ENCODE results near the gene SEMA3G. TPM values are rescaled to one million over a fixed set of nuclear protein-coding genes. Genes with fewer than 3 reads are reported as not detected.

Gene SEMA3G
- polyA plus RNA-seq, 1 donor from 2014 or later: not detected

DNA sequence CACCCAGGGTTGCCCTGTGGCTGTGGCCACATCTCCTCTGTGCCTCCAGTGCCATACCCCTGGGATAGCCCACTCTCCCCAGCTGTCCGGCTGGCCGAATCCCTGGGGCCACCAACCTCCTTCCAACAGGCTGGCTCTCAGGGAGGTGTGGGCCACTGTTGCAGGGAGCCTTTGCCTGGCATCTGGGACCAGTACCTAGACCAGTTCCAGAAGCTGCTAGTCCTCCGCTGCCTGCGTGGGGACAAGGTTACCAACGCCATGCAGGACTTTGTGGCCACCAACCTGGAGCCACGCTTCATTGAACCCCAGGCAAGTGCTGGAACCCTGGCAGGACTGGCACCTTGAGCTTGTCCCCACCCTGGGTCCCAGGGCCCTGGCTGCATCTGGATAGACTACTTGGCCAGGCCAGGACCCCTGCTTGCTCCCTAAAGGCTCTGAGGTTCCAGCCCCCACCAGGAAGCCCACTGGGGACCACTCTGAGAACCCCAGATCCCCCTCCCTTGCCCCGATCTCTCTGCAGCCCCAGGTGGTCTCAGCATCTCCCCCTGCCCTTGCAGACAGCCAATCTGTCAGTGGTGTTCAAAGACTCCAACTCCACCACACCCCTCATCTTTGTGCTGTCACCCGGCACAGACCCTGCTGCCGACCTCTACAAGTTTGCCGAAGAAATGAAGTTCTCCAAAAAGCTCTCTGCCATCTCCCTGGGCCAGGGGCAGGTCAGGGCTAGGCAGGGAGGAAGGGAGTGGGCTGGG lies 50.0 kb downstream of the SEMA3G start:
- no peaks in the 10 kb centered on the region for H3K9me3 ChIP-seq (ENCODE audit: low read length)
- no peaks in the 10 kb centered on the region for H4K20me1 ChIP-seq (ENCODE audit: insufficient read depth)
- H3K4me2 ChIP-seq (ENCODE audit: low read length): no peak overlapping the region
- no peak overlapping the region for H3K9ac ChIP-seq (ENCODE audit: low read length)
- no peak overlapping the region for H3K4me3 ChIP-seq (ENCODE audit: low read length)
- no peak for TF ChIP-seq POLR2AphosphoS5 (IDR thresholded peaks at IDR 0.05)
- TF ChIP-seq RAD21 (conservative IDR thresholded peaks at IDR 0.05): no peak
- TF ChIP-seq EP300 (conservative IDR thresholded peaks at IDR 0.05; ENCODE audit: poor library complexity, severe bottlenecking): no peak
- no peak for TF ChIP-seq TAF1 (IDR thresholded peaks at IDR 0.05; ENCODE audit: low read depth)
- TF ChIP-seq EZH2 (IDR thresholded peaks at IDR 0.05; ENCODE audit: borderline replicate concordance, insufficient read depth, low read length, poor library complexity, severe bottlenecking): no peak
- TF ChIP-seq, protein P1, sequence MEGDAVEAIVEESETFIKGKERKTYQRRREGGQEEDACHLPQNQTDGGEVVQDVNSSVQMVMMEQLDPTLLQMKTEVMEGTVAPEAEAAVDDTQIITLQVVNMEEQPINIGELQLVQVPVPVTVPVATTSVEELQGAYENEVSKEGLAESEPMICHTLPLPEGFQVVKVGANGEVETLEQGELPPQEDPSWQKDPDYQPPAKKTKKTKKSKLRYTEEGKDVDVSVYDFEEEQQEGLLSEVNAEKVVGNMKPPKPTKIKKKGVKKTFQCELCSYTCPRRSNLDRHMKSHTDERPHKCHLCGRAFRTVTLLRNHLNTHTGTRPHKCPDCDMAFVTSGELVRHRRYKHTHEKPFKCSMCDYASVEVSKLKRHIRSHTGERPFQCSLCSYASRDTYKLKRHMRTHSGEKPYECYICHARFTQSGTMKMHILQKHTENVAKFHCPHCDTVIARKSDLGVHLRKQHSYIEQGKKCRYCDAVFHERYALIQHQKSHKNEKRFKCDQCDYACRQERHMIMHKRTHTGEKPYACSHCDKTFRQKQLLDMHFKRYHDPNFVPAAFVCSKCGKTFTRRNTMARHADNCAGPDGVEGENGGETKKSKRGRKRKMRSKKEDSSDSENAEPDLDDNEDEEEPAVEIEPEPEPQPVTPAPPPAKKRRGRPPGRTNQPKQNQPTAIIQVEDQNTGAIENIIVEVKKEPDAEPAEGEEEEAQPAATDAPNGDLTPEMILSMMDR (IDR thresholded peaks at IDR 0.05; ENCODE audit: poor library complexity, severe bottlenecking): no peak
- TF ChIP-seq MXI1 (conservative IDR thresholded peaks at IDR 0.05; ENCODE audit: poor library complexity, severe bottlenecking): no peak
- TF ChIP-seq, protein P2, sequence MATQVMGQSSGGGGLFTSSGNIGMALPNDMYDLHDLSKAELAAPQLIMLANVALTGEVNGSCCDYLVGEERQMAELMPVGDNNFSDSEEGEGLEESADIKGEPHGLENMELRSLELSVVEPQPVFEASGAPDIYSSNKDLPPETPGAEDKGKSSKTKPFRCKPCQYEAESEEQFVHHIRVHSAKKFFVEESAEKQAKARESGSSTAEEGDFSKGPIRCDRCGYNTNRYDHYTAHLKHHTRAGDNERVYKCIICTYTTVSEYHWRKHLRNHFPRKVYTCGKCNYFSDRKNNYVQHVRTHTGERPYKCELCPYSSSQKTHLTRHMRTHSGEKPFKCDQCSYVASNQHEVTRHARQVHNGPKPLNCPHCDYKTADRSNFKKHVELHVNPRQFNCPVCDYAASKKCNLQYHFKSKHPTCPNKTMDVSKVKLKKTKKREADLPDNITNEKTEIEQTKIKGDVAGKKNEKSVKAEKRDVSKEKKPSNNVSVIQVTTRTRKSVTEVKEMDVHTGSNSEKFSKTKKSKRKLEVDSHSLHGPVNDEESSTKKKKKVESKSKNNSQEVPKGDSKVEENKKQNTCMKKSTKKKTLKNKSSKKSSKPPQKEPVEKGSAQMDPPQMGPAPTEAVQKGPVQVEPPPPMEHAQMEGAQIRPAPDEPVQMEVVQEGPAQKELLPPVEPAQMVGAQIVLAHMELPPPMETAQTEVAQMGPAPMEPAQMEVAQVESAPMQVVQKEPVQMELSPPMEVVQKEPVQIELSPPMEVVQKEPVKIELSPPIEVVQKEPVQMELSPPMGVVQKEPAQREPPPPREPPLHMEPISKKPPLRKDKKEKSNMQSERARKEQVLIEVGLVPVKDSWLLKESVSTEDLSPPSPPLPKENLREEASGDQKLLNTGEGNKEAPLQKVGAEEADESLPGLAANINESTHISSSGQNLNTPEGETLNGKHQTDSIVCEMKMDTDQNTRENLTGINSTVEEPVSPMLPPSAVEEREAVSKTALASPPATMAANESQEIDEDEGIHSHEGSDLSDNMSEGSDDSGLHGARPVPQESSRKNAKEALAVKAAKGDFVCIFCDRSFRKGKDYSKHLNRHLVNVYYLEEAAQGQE (IDR thresholded peaks at IDR 0.05; ENCODE audit: borderline replicate concordance): no peak
- H3K27me3 ChIP-seq (ENCODE audit: insufficient read depth, low read depth, low read length): no peaks in the 10 kb centered on the region
- no peaks in the 10 kb centered on the region for H3K9me2 ChIP-seq (ENCODE audit: insufficient read depth, low read length)
- no peaks in the 10 kb centered on the region for H3K79me2 ChIP-seq (replicated peaks; ENCODE audit: insufficient read depth, low read length)
- H2AFZ ChIP-seq (ENCODE audit: low read depth, low read length): no peak overlapping the region
- no peaks in the 10 kb centered on the region for H3K36me3 ChIP-seq (ENCODE audit: insufficient read depth, low read length)
- no peak overlapping the region for H3K27ac ChIP-seq (ENCODE audit: low read length)
- H3F3A ChIP-seq (ENCODE audit: insufficient read depth, low read length, poor library complexity, severe bottlenecking): no peaks in the 10 kb centered on the region

DNA sequence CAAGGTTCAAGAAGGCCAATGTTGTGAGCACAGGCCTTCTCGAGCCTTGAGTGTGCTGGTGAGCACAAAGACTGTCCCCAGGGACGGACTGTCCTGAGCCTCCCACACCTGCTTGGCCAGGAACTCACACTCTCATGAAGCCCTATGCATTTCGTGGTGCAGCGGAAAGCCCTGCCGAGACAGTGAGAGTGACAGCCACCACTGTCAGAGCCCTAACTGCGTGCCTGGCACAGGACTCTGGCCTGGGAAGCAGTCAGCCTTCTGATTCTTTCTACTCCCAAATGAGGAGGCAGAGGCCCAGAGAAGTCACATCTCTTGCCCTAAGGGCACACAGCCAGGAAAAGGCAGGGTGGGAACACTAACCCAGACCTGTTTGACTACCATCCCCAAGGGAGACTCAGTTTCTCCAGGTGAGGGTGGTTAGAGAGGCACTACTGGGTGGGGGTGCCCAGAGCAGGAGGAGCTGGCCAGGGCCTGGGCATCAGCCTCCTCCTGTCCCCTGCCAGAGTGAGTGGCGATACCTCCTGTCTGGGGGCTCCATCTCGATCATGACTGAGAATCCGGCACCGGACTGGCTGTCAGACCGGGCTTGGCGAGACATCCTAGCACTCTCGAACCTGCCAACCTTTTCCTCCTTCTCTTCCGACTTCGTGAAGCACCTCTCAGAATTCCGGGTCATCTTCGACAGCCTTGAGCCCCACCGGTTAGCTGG lies 50.8 kb downstream of the SEMA3G start:
- no peak overlapping the region for H3K9ac ChIP-seq (ENCODE audit: low read length)
- H3K9me3 ChIP-seq (ENCODE audit: low read length): no peaks in the 10 kb centered on the region
- H3K27me3 ChIP-seq (ENCODE audit: insufficient read depth, low read depth, low read length): no peaks in the 10 kb centered on the region
- no peak overlapping the region for H3K4me3 ChIP-seq (ENCODE audit: low read length)
- no peak overlapping the region for H2AFZ ChIP-seq (ENCODE audit: low read depth, low read length)
- no peaks in the 10 kb centered on the region for H3F3A ChIP-seq (ENCODE audit: insufficient read depth, low read length, poor library complexity, severe bottlenecking)
- TF ChIP-seq EP300 (conservative IDR thresholded peaks at IDR 0.05; ENCODE audit: poor library complexity, severe bottlenecking) (no peak), MXI1 (conservative IDR thresholded peaks at IDR 0.05; ENCODE audit: poor library complexity, severe bottlenecking) (no peak), EZH2 (IDR thresholded peaks at IDR 0.05; ENCODE audit: borderline replicate concordance, insufficient read depth, low read length, poor library complexity, severe bottlenecking) (no peak), RAD21 (conservative IDR thresholded peaks at IDR 0.05) (no peak), TAF1 (IDR thresholded peaks at IDR 0.05; ENCODE audit: low read depth) (no peak)
- TF ChIP-seq, protein P1 (IDR thresholded peaks at IDR 0.05; ENCODE audit: poor library complexity, severe bottlenecking): no peak
- TF ChIP-seq, protein P2 (IDR thresholded peaks at IDR 0.05; ENCODE audit: borderline replicate concordance): no peak
- H3K36me3 ChIP-seq (ENCODE audit: insufficient read depth, low read length): no peaks in the 10 kb centered on the region
- no peak overlapping the region for H3K4me2 ChIP-seq (ENCODE audit: low read length)
- H3K27ac ChIP-seq (ENCODE audit: low read length): no peak overlapping the region
- H4K20me1 ChIP-seq (ENCODE audit: insufficient read depth): no peaks in the 10 kb centered on the region
- no peaks in the 10 kb centered on the region for H3K9me2 ChIP-seq (ENCODE audit: insufficient read depth, low read length)
- no peaks in the 10 kb centered on the region for H3K79me2 ChIP-seq (replicated peaks; ENCODE audit: insufficient read depth, low read length)

Data from neural cell (in vitro differentiated cells).